ENCODE measurements around the gene ST7L.

GRCh38 chr1:112634367-112634766, 15.4 kb upstream of the ST7L start:
- TF ChIP-seq GATA2 (IDR thresholded peaks at IDR 0.05; ENCODE audit: insufficient read depth, insufficient read length, low read depth, low read length) (no peak), CTCF (IDR thresholded peaks at IDR 0.05; ENCODE audit: extremely low read depth in 1 of 2, insufficient read depth in 1 of 2, low read depth in 1 of 2, low read length in 2 of 2) (no peak), POLR2A (IDR thresholded peaks at IDR 0.05; ENCODE audit: low read depth, low read length) (no peak), EZH2 (IDR thresholded peaks at IDR 0.05; ENCODE audit: borderline replicate concordance, low read depth, low read length, severe bottlenecking) (no peak), POLR2AphosphoS5 (IDR thresholded peaks at IDR 0.05; ENCODE audit: insufficient read depth, low read depth, low read length) (no peak), JUN (IDR thresholded peaks at IDR 0.05; ENCODE audit: borderline replicate concordance, insufficient read depth, insufficient read length, low read depth) (no peak), MYC (IDR thresholded peaks at IDR 0.05; ENCODE audit: low read depth, low read length) (no peak), MAX (IDR thresholded peaks at IDR 0.05; ENCODE audit: insufficient read depth, insufficient read length) (no peak), FOS (IDR thresholded peaks at IDR 0.05; ENCODE audit: borderline replicate concordance, insufficient read depth, low read length) (no peak)
